Measurements from ENCODE around the gene NFATC1.

The NFATC1 gene

DNA sequence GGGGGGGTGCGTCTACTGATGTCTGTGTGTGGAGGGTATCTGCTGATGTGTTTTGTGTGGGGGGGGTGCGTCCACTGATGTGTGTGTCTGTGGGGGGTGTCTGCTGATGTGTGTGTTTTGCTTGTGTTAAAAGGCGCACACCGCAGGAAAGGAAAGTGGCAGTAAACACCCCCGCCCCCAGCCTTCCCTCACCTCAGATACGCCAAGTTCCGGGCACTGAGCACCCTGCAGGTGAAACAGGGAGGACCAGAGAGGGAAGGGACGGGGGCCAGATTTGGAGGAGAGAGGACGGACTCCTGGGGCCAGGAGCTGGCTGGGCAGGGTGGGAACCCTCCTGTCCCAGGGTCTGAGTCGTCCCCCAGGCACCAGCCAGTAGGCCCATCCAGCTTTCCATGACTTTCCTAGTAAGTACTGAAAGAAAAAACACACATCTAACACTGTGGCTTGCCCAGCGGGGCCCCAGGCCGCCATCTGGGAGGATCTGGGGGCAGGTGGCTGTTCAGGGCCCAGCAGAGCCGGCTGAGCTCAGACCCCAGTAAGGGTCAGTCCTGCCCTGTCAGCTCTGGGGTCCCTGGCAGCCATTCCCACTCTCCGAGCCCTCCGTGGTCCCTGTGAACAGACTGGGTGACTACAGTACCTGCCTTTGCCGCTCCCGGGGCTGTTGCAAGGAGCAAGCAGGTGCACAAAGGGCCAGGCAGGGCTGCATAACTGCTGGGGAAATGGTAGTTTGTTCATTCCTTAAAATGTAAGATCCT is 126.9 kb downstream of the NFATC1 start:
- WGBS (ENCODE audit: insufficient coverage): 91% methylated on average over 10 of the region's 17 CpGs
- peaks cover 0 to 4% (median 2%) of the 10 kb centered on the region in 4 experiments for H3K36me3 ChIP-seq (ENCODE audit: control insufficient read depth in 4 of 4, insufficient read depth in 4 of 4, low read length in 3 of 4)
- no peaks in the 10 kb centered on the region for H3K9me3 ChIP-seq (ENCODE audit: control extremely low read depth in 1 of 5, control insufficient read depth in 4 of 5, insufficient read depth in 2 of 5, low read depth in 1 of 5, low read length in 4 of 5)
- ChIA-PET CTCF (interaction anchor here (0.9 to 2.7 kb wide), 7 partner anchors 8 to 142 kb away, joined by 3 to 33 read pairs (median 3); no protein-coding TSS in a partner anchor), POLR2A (interaction anchor here (2.7 kb wide), 1 partner anchor 14 kb away, joined by 21 read pairs; no protein-coding TSS in a partner anchor)
- no peak overlapping the region for H3K27ac ChIP-seq (ENCODE audit: insufficient read depth in 1 of 2, low read depth in 1 of 2, low read length in 2 of 2, poor library complexity in 1 of 2, severe bottlenecking in 2 of 2)
- H3K27me3 ChIP-seq (replicated peaks in 2 of 5; ENCODE audit: control insufficient read depth in 4 of 5, insufficient read depth in 5 of 5, low read length in 4 of 5): no peaks in the 10 kb centered on the region
- no peak for DNase-seq
- H3K4me3 ChIP-seq (ENCODE audit: control insufficient read depth in 1 of 7, extremely low read depth in 1 of 7, insufficient read depth in 4 of 7, low read depth in 2 of 7, low read length in 6 of 7): no peak overlapping the region
- H3K4me1 ChIP-seq (ENCODE audit: control extremely low read depth in 1 of 4, control insufficient read depth in 4 of 4, insufficient read depth in 4 of 4, low read length in 3 of 4): peaks cover 6 to 75% (median 54%) of the 10 kb centered on the region in 4 experiments

DNA sequence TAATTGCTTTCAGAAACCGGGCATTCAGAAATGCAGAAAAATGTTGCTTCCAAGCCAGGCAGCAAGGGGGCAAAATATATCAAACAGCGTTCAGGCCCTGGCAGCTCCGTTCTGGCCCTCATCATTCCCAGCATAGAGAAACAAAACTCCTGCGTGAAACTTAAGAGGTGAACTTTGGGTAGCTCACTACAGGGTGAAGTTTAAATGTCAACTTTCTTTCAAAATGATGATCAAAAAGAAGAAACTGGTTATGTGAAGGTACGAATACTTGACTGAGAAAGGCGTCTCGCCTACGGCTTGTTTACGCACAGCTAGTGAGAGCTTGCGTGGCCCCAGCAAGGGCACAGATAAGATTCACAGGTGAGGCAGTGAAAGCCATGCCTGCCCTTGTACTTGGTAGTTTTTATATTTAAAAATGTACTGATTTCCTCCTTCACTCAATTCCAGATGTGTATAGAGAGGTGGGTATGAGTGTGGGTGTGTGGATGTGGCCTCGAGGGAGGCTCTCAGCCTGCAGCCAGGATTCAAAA is 127.5 kb downstream of the NFATC1 start:
- no peak for DNase-seq
- Histone ChIP-seq H3K36me3 (ENCODE audit: control insufficient read depth in 4 of 4, insufficient read depth in 4 of 4, low read length in 3 of 4) (peaks cover 4 to 11% (median 7%) of the 10 kb centered on the region in 4 experiments), H3K4me1 (ENCODE audit: control extremely low read depth in 1 of 4, control insufficient read depth in 4 of 4, insufficient read depth in 4 of 4, low read length in 3 of 4) (peaks cover 6 to 69% (median 49%) of the 10 kb centered on the region in 4 experiments), H3K27ac (ENCODE audit: insufficient read depth in 1 of 2, low read depth in 1 of 2, low read length in 2 of 2, poor library complexity in 1 of 2, severe bottlenecking in 2 of 2) (peak overlapping the region in 1 of 2 experiments; percentile 14), H3K27me3 (replicated peaks in 2 of 5; ENCODE audit: control insufficient read depth in 4 of 5, insufficient read depth in 5 of 5, low read length in 4 of 5) (no peaks in the 10 kb centered on the region), H3K9me3 (ENCODE audit: control extremely low read depth in 1 of 5, control insufficient read depth in 4 of 5, insufficient read depth in 2 of 5, low read depth in 1 of 5, low read length in 4 of 5) (no peaks in the 10 kb centered on the region), H3K4me3 (ENCODE audit: control insufficient read depth in 1 of 7, extremely low read depth in 1 of 7, insufficient read depth in 4 of 7, low read depth in 2 of 7, low read length in 6 of 7) (peak overlapping the region in 3 of 7 experiments; percentile 19 to 52 (median 49))
- CTCF ChIA-PET: interaction anchor here (0.8 to 2.7 kb wide), 9 partner anchors 8 to 143 kb away, joined by 3 to 33 read pairs (median 3); no protein-coding TSS in a partner anchor
- 69% methylated on average over 7 of the region's 11 CpGs for WGBS (ENCODE audit: insufficient coverage)
- POLR2A ChIA-PET: interaction anchor here (0.6 to 2.7 kb wide), 5 partner anchors 15 to 135 kb away, joined by 3 to 21 read pairs (median 3); no protein-coding TSS in a partner anchor

DNA sequence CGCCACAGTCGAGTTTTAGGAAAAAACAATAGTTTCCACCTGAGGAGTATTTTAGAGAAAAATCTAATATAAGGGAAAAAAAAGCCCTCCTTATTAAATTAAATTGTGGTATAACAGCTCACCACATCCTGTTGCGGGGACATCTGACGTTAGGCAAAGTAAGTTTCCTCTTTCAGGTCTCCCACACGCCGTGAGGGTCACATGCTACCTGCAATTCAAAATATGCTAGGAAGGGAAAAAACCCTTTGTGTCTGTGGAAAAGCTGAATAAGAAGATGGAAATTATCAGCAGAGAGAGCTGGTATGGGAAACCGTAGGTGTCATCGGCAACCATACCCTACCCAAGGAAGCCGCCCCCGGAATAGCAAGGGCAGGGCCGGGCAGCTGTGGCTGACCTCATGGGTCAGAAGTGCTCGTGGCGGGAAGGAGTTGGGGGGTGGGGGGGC is 128.0 kb downstream of the NFATC1 start:
- ChIA-PET CTCF (interaction anchor here (0.6 to 2.7 kb wide), 12 partner anchors 8 to 610 kb away, joined by 3 to 33 read pairs (median 3); no protein-coding TSS in a partner anchor), POLR2A (interaction anchor here (0.6 to 2.7 kb wide), 5 partner anchors 16 to 135 kb away, joined by 3 to 21 read pairs (median 3); no protein-coding TSS in a partner anchor)
- no peaks in the 10 kb centered on the region for H3K9me3 ChIP-seq (ENCODE audit: control extremely low read depth in 1 of 5, control insufficient read depth in 4 of 5, insufficient read depth in 2 of 5, low read depth in 1 of 5, low read length in 4 of 5)
- peak overlapping the region in 1 of 2 experiments; percentile 43 for H3K27ac ChIP-seq (ENCODE audit: insufficient read depth in 1 of 2, low read depth in 1 of 2, low read length in 2 of 2, poor library complexity in 1 of 2, severe bottlenecking in 2 of 2)
- peaks cover 6 to 65% (median 45%) of the 10 kb centered on the region in 4 experiments for H3K4me1 ChIP-seq (ENCODE audit: control extremely low read depth in 1 of 4, control insufficient read depth in 4 of 4, insufficient read depth in 4 of 4, low read length in 3 of 4)
- peak; percentile 91 to 95 (median 94) for DNase-seq
- peak overlapping the region in 5 of 7 experiments; percentile 19 to 55 (median 49) for H3K4me3 ChIP-seq (ENCODE audit: control insufficient read depth in 1 of 7, extremely low read depth in 1 of 7, insufficient read depth in 4 of 7, low read depth in 2 of 7, low read length in 6 of 7)
- 0% methylated on average over 4 of the region's 13 CpGs for WGBS (ENCODE audit: insufficient coverage)
- peaks cover 4 to 15% (median 10%) of the 10 kb centered on the region in 4 experiments for H3K36me3 ChIP-seq (ENCODE audit: control insufficient read depth in 4 of 4, insufficient read depth in 4 of 4, low read length in 3 of 4)
- H3K27me3 ChIP-seq (replicated peaks in 2 of 5; ENCODE audit: control insufficient read depth in 4 of 5, insufficient read depth in 5 of 5, low read length in 4 of 5): no peaks in the 10 kb centered on the region

DNA sequence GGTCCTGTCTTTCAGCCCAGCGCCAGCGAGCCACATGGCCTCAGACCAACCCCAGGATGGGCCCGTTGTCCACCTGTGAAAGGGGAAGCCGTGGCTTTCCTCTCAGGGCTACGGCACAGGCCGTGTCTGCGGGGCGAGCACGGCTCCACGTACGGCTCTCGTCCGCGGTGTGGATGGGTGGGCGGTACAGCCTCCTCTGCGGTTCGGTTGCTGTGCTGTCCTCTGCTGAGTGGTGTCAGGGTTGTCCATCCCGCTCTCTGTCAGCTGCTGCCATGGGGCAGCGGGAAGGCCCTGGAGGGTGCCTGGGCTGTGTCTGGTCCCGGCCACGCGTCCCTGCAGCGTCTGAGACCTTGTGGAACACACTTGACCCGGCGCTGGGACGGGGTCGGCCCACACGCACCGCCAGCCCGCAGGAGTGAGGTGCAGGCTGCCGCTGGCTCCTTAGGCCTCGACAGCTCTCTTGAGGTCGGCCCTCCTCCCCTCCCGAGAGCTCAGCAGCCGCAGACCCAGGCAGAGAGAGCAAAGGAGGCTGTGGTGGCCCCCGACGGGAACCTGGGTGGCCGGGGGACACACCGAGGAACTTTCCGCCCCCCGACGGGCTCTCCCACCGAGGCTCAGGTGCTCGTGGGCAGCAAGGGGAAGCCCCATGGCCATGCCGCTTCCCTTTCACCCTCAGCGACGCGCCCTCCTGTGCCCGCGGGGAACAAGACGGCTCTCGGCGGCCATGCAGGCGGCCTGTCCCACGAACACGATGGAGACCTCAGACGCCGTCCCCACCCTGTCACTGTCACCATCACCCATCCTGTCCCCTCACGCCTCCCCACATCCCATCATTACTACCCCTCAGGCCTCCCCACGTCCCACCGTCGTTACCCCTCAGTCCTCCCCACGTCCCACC is 128.7 kb downstream of the NFATC1 start:
- ChIA-PET CTCF (interaction anchor here (0.6 to 2.7 kb wide), 8 partner anchors 7 to 609 kb away, joined by 3 to 33 read pairs (median 3); no protein-coding TSS in a partner anchor), POLR2A (interaction anchor here (0.6 to 2.7 kb wide), 3 partner anchors 16 to 67 kb away, joined by 3 to 21 read pairs (median 3); no protein-coding TSS in a partner anchor)
- H3K4me1 ChIP-seq (ENCODE audit: control extremely low read depth in 1 of 4, control insufficient read depth in 4 of 4, insufficient read depth in 4 of 4, low read length in 3 of 4): peaks cover 6 to 61% (median 41%) of the 10 kb centered on the region in 4 experiments
- WGBS (ENCODE audit: insufficient coverage): 60% methylated on average over 54 of the region's 63 CpGs
- peak in 2 of 3 donors; percentile 58 to 73 for DNase-seq
- no peaks in the 10 kb centered on the region for H3K9me3 ChIP-seq (ENCODE audit: control extremely low read depth in 1 of 5, control insufficient read depth in 4 of 5, insufficient read depth in 2 of 5, low read depth in 1 of 5, low read length in 4 of 5)
- peak overlapping the region in 1 of 2 experiments; percentile 43 for H3K27ac ChIP-seq (ENCODE audit: insufficient read depth in 1 of 2, low read depth in 1 of 2, low read length in 2 of 2, poor library complexity in 1 of 2, severe bottlenecking in 2 of 2)
- H3K4me3 ChIP-seq (ENCODE audit: control insufficient read depth in 1 of 7, extremely low read depth in 1 of 7, insufficient read depth in 4 of 7, low read depth in 2 of 7, low read length in 6 of 7): peak overlapping the region in 5 of 7 experiments; percentile 3 to 55 (median 31)
- H3K27me3 ChIP-seq (replicated peaks in 2 of 5; ENCODE audit: control insufficient read depth in 4 of 5, insufficient read depth in 5 of 5, low read length in 4 of 5): no peaks in the 10 kb centered on the region
- peaks cover 4 to 20% (median 13%) of the 10 kb centered on the region in 4 experiments for H3K36me3 ChIP-seq (ENCODE audit: control insufficient read depth in 4 of 4, insufficient read depth in 4 of 4, low read length in 3 of 4)

DNA sequence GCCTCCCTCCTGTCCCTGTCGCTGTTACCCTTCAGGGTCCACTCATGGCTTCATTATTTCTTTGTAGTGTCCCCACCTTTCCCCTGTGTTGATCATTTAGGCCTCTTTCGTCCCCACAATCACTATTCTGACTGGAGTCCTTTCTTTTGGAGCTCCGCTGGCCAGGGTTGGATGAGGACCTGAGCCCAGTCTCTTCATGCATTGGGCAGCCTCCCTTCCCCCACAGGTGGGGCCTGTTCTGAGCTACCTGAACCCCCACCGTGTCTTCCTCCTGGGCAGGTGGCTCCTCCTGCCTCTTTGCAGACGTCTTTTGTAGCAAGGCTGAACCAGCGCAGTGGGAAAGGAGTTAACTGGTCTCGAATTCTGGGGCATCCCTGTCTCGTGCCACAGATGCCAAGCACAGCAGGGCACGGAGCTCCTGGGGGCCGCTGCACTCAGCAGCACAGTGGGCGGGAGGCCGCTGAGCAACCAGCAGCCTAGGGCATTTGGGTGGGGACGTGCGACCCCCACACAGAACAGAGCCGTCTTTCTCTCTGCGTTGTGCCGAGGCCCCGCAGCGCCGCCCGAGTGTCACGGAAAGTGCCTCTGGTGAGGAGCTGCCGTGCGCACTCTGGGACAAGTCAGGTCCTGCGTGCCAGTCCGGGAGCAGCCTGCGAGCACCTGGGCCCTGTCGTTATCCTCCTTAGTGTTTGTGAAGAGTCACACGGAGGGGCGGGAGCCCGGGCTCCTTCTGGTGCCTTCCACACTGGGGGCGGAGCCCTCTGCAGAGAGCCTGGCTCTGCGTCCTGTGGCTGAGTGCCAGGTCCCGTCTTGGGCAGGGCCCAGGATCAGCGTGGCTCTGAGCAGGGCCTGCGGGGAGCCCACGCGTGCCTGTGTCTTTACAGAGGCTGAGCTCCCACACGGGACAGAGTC is 130.1 kb downstream of the NFATC1 start:
- WGBS (ENCODE audit: insufficient coverage): 92% methylated on average over 39 of the region's 39 CpGs
- peaks cover 6 to 48% (median 32%) of the 10 kb centered on the region in 4 experiments for H3K4me1 ChIP-seq (ENCODE audit: control extremely low read depth in 1 of 4, control insufficient read depth in 4 of 4, insufficient read depth in 4 of 4, low read length in 3 of 4)
- no peak for DNase-seq
- H3K9me3 ChIP-seq (ENCODE audit: control extremely low read depth in 1 of 5, control insufficient read depth in 4 of 5, insufficient read depth in 2 of 5, low read depth in 1 of 5, low read length in 4 of 5): no peaks in the 10 kb centered on the region
- no peak overlapping the region for H3K27ac ChIP-seq (ENCODE audit: insufficient read depth in 1 of 2, low read depth in 1 of 2, low read length in 2 of 2, poor library complexity in 1 of 2, severe bottlenecking in 2 of 2)
- no peaks in the 10 kb centered on the region for H3K27me3 ChIP-seq (replicated peaks in 2 of 5; ENCODE audit: control insufficient read depth in 4 of 5, insufficient read depth in 5 of 5, low read length in 4 of 5)
- CTCF ChIA-PET: interaction anchor here (1.1 to 6.9 kb wide), 2 partner anchors 22 to 146 kb away, joined by 3 to 164 read pairs; no protein-coding TSS in a partner anchor
- POLR2A ChIA-PET: no interaction called here
- peaks cover 4 to 25% (median 13%) of the 10 kb centered on the region in 4 experiments for H3K36me3 ChIP-seq (ENCODE audit: control insufficient read depth in 4 of 4, insufficient read depth in 4 of 4, low read length in 3 of 4)
- H3K4me3 ChIP-seq (ENCODE audit: control insufficient read depth in 1 of 7, extremely low read depth in 1 of 7, insufficient read depth in 4 of 7, low read depth in 2 of 7, low read length in 6 of 7): no peak overlapping the region
